Keratinocyte (primary cell): ENCODE measurements around the gene ZNF77.

Experiments
- EZH2 ChIP-seq: IDR thresholded peaks from one replicate; pipeline ENCODE4 v1.6.1; 2012; ENCODE audit warnings: inconsistent platforms, mild to moderate bottlenecking, low read length, moderate library complexity
- TF ChIP-seq, protein P1 (sequence below), 3 experiments: IDR thresholded peaks in 1 of 3; conservative IDR thresholded peaks in 1 of 3; optimal IDR thresholded peaks in 1 of 3; 2 replicates in 2 of 3; 3 replicates in 1 of 3; pipeline versions ENCODE3 to v1.5.1; 2011; ENCODE audit warnings: low read length in 3 of 3, mild to moderate bottlenecking in 3 of 3, moderate library complexity in 2 of 3, control low read depth in 1 of 3, inconsistent platforms in 1 of 3; ENCODE audit not compliant: insufficient read depth in 2 of 3; ENCODE audit errors: extremely low read depth in 1 of 3

DNA sequence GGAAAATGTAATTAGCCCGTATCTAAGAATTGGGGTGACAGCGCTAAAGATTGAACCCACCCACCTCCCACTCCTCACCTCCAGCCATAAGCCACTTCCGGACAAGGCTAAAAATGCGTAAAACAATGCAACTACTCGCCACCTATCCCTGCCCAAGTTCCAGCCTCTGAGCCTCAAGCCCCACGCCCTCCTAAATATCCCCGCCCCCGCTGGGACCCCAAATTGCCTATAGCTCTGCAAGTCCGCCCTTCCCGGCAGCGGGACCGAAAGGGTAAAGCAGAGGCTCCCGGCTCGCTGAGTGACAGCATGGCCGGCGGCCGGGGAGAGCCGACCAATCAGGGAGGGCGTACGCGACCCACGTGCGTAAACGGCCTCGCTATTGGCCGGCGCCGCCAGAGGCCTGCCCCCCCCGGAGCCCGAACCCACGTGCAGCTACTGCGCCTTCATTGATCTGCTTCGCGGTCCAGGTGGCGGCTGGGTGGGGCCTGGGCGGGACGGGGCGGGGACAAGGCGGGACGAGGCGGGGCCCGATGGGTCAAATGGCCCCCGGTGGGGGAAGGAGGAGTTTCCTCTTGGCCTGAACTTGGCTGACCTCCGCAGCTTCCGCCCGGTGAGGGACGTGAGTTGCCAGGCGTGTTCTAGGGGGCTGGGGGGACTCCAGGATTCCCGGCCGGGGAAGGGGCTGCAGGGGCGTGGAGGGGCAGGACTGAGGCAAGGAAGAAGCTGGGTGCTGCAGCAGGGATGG lies 32.4 kb upstream of the ZNF77 start, which contains the start of gene TLE6:
- TF ChIP-seq, protein P1, sequence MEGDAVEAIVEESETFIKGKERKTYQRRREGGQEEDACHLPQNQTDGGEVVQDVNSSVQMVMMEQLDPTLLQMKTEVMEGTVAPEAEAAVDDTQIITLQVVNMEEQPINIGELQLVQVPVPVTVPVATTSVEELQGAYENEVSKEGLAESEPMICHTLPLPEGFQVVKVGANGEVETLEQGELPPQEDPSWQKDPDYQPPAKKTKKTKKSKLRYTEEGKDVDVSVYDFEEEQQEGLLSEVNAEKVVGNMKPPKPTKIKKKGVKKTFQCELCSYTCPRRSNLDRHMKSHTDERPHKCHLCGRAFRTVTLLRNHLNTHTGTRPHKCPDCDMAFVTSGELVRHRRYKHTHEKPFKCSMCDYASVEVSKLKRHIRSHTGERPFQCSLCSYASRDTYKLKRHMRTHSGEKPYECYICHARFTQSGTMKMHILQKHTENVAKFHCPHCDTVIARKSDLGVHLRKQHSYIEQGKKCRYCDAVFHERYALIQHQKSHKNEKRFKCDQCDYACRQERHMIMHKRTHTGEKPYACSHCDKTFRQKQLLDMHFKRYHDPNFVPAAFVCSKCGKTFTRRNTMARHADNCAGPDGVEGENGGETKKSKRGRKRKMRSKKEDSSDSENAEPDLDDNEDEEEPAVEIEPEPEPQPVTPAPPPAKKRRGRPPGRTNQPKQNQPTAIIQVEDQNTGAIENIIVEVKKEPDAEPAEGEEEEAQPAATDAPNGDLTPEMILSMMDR (optimal IDR thresholded peaks at IDR 0.05 in 1 of 3, IDR thresholded peaks at IDR 0.05 in 1 of 3, conservative IDR thresholded peaks at IDR 0.05 in 1 of 3; ENCODE audit: extremely low read depth in 1 of 3, insufficient read depth in 2 of 3, low read length in 3 of 3), result no peak
- no peak for TF ChIP-seq EZH2
